ENCODE results near the gene NTM.
"Not testable (repeated sequence)": the region's sequence is repeated elsewhere in the genome, so short reads cannot be mapped to it uniquely, and the experiment has no call there.

The NTM gene

DNA sequence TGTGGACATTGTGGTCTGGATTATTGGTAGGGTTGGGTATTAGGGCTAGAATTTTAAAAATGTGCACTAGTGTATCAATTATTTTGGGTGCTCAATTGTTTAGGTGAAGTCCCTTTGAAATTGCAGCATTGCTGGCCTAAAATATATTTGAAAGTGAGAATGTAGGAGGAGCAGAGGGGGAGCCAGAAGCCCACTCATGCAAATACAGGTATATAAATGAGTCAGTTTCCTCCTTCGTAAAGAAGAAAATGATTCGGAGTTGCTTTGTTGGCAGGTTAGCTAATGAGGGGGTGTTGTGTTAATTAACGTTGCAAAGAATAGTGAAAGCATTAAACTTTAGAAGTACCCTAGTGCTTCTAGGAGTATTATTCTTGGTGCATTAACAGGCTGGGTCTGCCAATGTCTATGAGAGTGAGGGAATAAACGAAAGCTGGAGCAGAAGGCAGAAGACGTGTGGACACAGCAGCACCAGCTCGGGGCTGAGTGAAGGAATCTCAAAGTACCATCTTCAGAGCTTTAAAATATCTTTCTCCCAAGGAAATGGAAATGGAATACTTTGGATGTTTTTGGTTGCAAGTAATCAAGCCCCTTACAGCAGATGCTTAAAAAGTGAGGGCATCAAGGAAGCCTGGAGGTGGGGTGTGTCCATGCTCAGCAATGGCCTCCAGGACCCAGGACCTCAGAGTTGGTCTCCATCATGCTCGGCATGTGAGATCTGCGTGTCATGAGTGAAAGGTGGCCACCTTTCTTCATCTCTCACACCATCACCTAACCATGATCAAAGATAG, 522.9 kb downstream of the NTM start:
- H3K27ac ChIP-seq: no peak overlapping the region
- no peak for DNase-seq (ENCODE audit: low read depth, low spot score)

DNA sequence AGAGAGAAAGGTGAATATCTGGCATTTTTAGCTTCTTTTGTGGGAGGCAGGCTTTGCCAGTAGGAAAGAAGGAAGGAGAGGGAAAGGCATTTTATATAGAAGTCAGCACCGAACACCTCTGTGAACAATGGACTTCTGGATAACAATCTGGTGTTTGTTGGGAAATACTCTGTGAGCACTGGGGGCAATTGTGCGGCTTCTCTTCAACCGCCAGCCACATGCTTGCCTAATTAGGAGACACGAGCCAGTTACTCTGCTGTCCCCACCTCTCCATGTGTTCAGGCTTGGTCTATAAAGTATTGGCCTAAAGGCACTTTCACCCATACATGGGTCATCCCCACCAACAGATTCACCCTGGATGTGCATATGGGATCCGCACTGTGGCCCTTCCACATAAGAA, 523.6 kb downstream of the NTM start:
- peak overlapping the region; percentile 92 for H3K27ac ChIP-seq
- DNase-seq (ENCODE audit: low read depth, low spot score): no peak

DNA sequence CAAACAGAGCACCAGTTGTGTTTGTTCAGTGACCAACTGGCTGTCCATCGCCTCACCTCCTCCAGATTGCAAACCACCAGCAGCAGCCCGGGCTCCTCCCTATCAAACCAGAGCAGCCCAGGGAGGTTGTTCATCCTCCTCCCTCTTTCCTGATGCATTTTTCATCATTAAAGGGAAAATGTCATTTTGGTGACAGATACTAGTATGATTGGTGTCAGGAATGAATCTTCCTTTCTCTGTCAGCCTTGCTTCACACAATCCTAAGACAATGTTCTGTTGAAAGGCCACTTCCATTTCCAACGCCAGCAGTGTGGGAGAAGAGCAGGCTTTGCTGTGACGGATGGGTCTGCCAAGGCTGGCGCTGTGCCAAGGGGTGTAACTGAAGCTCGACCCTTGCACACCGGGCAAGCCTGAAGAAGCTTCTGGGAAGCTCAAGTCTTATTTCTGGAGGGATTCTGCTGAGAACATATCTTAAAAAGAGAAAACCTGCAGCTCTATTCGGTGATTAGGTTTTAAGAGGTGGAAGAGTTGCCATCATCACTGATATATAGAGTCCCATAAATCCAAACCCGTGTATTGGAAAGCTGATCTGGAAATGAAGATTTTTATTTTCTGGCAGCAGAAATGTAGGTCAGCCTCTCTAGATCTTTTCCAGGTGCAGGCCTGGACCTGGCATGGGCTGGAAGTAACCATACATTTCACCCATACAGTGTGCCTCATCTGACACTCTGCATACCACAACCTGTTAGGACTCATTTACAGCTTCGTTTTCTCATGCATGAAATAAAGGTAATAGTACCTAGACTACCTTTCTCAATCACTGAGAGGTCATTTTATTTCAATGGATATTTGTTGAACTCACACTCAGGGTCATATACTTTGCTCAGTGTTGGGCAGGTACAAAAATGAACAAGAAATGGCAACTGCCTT, 524.5 kb downstream of the NTM start:
- peak; percentile 46 for DNase-seq (ENCODE audit: low read depth, low spot score)
- H3K27ac ChIP-seq: peak overlapping the region; percentile 92

DNA sequence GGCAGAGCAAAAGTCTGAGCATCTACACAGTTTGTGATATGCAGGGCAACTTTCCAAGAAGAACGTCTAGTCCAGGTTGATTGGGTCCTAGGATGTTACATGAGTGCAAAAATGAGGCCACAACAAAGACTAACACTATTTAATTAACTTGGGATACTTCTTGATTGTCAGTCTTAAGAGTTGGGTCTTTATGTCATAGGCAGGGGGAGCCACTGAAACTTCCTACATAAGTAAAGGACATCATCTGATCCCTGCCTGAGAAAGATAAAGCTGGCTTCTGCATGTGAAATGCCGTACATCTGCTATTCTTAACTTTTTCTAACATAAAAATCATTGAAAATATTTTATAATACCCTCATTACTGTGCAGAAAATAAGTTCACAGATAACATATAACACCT, 525.5 kb downstream of the NTM start:
- no peak for DNase-seq (ENCODE audit: low read depth, low spot score)
- H3K27ac ChIP-seq: peak overlapping the region; percentile 92

DNA sequence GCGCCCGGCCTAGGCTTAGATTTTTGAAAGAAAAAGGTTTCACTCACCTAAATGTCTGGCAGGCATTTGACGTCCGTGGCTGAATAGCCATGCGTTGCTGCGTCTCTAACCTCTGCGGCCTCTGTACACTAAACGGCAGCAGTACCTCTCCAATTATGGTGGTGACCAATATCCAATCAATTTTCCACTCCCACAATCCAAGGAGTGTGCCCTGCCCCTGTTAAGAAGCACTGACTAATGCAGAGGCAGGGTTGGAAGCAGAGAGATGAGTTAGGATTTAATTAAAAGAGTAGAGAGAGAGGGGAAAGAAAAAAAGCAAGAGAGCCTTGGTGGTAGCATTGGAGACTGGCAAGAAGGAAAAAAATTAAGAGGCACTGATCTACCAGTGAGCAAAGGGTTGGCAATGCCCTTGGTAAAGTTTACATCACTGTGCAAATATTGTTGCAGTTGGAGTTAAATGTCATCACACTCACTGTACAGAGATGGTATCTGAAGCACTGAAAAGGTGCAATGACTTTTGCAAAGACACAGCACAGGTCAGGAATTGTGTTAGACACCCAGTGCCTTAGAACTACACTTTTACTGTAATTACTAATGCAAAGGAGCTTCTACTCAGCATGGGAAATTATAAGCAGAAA, 526.7 kb downstream of the NTM start:
- H3K27ac ChIP-seq: peak overlapping the region; percentile 92

DNA sequence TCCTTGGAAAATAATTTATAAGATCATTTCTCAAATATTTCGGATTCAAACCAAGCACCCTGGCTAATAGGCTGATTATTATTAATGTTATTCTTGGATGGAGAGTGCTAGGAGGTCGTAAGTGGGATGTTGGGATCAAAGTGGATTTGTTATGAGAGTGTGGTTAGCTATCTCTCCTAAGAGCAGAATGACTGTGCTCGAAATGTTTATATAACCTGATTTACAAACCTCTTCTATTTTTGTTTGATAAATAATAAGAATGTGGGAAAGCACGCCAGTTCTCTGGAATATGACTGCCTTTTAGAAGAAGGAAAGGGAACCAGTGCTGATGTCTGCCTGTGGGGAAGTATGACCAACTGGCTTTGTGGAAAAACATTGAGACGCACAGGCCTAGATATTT, 527.5 kb downstream of the NTM start:
- DNase-seq (ENCODE audit: low read depth, low spot score): no peak

More for the DNA sequence above, 526.7 kb downstream of the NTM start:
- DNase-seq (ENCODE audit: low read depth, low spot score): peak; percentile 27

DNA sequence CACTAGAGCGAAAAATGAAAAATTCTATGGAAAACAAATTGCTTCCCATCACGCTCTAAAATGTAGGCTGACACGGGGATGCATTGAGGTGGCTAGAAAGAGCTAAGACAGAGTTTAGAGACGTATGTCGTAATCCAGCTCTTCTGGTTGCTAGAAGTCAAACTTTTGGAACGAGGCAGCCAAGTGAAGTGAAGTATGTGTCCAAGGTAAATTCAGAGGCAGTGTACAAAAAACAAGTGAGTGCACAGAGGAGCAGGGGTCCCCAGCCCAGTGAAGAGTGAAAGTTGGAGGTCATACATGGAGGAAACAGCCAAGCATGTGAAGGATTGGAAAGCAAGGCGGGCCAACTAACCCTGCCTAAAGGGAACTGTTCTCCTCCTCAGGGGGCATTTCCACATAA, 528.5 kb downstream of the NTM start:
- no peak for DNase-seq (ENCODE audit: low read depth, low spot score)
- peak overlapping the region; percentile 92 for H3K27ac ChIP-seq

More for the DNA sequence above, 527.5 kb downstream of the NTM start:
- peak overlapping the region; percentile 92 for H3K27ac ChIP-seq

DNA sequence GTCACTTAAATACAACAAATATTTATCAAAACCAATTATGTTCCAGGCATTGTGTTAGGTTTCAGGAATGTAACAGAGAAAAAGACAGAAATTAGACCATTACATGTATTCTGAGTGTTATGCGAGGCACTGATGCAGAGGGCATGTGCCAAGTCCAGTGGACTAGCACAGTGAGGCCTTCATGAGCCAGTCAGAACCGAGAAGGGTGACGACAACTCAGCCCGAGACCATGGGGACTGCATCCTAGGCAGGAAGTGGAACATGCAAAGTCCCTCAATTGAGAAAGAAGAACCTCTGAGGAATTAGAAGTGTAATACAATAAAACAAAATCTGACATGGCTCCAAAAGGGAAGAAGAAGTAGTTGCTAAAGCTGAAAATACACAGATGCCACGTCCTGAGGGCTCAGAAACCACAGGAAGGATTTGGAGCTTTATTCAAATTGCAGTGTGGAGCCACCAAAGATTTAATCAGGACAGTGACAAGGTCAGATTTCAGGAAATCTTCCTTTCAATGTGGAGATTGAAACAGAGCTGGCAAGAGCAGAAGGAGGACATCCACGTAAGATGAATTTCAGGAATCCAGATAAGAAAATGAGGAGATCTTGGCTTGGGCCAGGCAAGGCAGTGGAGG, 529.6 kb downstream of the NTM start:
- DNase-seq (ENCODE audit: low read depth, low spot score): no peak
- H3K27ac ChIP-seq: peak overlapping the region; percentile 7

DNA sequence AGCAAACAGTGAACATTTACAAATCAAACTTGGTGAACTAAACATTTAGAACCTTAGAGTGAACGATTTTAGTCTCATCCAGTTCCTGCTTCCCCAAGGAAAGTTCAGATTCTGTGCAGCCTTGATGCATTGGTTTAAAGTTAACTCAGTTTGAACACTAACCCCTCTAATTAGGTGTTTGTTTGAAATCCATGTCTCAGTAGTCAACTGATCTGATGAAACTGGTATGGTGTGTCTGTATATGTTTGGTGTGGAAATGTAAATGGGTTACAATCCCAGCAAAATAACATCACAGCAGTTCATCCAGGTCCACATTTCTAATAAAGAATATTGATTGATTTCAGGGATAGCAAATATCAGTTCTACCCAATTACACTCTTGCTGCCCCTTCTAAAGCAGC, 532.0 kb downstream of the NTM start:
- DNase-seq (ENCODE audit: low read depth, low spot score): no peak
- H3K27ac ChIP-seq: no peak overlapping the region

DNA sequence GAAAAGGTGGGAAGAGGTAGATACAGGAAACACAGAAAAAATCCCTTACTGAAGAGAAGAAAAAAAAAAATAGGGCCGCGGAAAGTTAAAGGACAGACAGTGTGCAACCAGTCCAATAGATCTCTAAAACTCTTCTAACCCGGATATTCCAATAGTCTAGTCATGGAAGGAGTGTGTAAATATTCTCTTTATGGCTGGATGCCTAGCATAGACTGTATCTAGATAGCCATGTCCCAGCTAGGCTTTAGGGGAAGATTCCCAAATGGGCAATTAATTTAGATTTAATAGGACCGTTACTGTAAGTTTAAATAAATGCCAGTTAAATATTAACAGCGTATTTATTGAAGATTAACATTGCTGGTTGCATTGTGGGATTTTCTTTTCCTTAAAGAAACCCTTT, 532.7 kb downstream of the NTM start:
- no peak overlapping the region for H3K27ac ChIP-seq
- DNase-seq (ENCODE audit: low read depth, low spot score): no peak

DNA sequence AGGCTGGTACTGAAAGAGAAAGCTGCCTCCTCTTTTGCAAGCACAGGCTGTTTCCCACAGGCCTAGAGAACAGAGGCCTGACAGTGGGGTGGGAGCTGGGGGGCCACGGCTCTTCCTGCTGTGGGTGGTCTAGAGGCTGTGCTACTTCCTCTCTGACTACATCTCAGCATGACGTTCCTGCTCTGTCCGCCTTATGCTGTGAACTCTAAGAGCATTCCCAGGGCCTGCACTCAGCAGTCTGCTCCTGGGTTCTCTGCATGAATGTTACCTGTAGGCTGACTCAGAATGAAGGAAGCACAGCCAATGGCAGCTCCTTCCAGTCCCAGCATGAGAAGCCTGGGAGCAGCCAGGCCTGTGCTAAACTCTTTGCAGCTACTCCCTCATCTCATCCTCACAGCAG, 534.3 kb downstream of the NTM start:
- no peak for DNase-seq (ENCODE audit: low read depth, low spot score)
- no peak overlapping the region for H3K27ac ChIP-seq

DNA sequence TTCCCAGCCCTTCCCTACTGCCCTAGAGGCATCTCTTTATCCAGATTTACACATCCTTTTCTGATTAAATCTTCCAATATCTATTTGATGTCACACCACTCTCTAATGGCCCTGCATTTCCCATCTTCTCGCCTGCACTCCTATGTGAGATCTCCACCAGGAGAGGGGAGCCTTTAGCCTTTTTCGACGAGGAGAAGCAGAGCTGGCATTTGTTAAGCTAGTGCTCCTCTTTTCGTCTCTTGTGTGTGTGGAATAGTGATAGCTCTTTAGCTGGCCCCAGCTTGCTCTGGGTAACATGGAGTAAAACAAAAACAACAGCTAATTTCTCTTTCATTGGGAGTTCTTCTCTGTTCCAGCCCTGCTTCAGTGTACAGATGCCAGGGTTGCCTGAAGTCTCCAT, 536.5 kb downstream of the NTM start:
- H3K27ac ChIP-seq: peak overlapping the region; percentile 77
- DNase-seq (ENCODE audit: low read depth, low spot score): no peak

DNA sequence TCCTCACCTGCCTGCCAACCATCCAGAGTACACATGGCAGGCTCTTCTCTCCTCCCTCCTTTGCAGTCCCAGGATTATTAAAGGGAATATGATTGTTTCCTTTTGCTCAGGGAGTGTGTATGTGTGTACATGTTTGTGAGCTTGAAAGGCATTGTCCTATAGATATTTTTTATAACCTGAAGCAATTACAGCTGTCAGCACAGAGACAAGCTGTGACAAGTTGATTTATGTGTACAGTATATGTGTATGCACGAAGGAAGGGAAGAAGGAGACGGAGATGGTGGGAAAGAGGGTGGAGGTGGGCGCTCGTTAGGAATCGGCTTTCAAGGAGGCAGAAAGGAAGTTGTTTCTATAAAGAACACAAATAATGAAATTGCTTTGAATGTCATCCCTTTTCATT, 537.0 kb downstream of the NTM start:
- H3K27ac ChIP-seq: peak overlapping the region; percentile 77
- no peak for DNase-seq (ENCODE audit: low read depth, low spot score)

DNA sequence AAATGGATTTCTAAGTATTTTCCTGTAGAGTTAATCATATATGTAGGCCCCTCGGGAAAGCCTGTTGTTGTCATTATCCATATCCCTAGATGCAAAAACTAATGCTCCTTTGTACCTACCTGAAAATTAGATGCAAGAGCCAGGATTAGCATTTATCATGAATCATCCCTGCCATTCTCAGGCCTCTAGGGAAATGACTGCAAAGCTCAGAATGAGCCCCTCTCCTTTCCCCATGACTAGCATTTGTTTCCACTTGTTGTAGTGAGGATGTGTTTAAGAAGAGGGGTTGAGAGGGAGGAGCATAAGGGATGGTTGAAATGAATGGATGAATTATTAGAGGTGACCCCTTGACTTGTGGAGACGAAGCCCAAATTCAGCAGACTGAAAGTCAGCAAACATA, 537.9 kb downstream of the NTM start:
- H3K27ac ChIP-seq: peak overlapping the region; percentile 77
- DNase-seq (ENCODE audit: low read depth, low spot score): no peak

DNA sequence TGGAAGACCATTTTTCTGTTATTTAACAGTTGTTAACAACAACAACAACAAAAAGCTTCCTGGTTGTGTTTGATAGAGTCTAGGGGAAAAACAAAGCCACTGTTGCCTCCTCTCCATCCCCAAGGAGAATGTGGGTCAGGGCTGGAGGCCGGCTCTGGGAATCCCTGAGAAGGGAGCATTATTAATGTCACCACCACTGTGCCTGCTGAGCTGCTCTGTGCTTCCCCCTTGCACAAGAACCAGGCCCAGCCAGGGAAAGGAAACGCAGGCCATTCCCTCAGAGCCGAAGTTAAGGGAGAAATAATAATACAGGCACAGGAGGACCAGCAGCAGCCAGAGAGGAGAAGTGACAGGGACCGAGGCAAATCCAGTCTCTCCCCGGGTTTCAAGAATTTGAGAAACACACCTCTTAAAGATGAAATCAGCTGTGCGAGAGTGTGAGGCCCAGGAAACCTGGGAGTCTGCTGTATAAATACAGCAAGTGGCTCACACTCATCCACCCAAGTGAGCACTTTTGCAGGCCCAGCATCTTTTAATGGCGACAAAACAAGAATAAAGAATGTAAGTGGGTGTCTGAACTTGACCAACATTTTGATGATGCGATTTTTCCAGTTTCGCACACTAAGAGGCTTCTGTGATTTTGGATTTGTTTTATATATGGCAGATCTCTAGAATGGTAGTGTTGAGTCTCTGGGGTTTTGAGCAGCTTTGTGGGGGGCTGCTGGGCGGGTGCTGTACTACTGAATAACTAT, 539.2 kb downstream of the NTM start:
- no peak for DNase-seq (ENCODE audit: low read depth, low spot score)
- H3K27ac ChIP-seq: peak overlapping the region; percentile 77

DNA sequence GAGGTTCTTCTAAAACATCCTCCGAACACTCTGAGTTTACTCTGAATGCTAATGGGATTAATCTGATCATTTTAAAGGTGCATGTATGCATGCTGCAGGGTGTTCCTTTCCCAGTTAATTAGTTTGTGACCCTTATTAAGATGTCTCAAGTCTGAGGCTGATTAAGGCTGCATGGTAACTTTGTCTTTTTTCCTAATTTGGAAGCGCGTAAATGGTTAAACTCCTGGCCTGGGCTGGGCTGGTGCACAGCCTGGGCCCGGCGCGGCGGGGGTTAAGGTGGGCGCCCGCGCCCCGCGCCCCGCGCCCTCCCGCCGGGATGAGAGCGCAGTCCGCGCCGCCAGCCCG, 539.7 kb downstream of the NTM start:
- H3K27ac ChIP-seq: peak overlapping the region; percentile 77
- no peak for DNase-seq (ENCODE audit: low read depth, low spot score)

DNA sequence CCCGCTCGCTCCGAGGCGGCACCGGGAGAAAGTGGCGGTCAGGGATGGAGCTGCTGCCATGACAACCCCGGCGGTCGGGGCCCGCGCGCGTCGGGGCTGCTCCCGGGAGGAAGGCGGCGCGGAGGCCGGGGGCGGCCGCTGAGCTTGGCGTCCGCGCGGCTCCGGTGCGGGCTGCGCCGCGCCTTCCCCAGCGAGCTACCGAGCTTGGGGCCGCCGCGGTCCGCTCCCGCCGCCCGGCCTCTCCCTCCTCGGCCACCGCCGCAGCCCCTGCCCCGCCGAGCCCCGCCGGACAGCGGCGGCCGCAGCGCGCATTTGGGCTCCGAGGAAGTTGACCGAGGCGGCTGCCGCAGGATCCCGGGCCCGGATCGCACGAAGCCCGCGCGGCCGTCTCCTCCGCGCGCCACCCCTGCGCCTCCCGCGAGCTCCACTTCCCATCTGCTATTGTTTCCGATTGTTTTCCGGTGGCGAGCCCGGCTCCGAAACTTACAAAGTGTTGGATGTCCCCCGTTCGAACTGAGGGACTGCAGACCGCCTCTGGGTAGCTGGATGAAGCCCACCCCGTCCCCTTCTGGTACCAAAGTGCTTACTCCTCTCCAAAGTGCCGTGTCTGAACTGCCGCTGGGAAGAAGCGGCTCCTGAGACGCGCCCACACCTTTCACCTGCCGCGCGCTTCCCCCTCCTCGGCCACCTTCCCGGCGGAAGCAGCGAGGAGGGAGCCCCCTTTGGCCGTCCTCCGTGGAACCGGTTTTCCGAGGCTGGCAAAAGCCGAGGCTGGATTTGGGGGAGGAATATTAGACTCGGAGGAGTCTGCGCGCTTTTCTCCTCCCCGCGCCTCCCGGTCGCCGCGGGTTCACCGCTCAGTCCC, 540.3 kb downstream of the NTM start:
- peak overlapping the region; percentile 77 for H3K27ac ChIP-seq
- no peak for DNase-seq (ENCODE audit: low read depth, low spot score)

DNA sequence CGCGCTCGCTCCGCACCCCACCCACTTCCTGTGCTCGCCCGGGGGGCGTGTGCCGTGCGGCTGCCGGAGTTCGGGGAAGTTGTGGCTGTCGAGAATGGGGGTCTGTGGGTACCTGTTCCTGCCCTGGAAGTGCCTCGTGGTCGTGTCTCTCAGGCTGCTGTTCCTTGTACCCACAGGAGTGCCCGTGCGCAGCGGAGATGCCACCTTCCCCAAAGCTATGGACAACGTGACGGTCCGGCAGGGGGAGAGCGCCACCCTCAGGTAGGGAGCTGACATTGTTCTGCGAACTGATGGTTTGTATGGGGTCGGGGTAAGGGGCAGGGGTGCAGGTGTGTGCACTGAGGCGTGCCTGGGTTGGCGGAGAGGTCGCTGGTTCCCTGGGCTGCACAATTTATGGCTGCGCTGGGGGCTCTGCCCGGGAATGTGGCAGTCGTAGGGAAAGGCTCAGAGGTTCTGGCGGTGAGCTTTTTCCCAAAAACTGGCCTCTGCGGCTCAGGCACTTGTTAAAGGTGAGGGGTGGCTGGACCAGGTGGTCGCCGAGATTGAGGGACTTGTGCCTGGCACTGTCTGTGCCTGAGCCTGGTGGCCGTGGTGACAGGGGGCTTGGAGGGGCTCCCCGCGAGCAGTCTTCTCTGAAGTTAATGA, 541.1 kb downstream of the NTM start:
- not testable (repeated sequence) for DNase-seq (ENCODE audit: low read depth, low spot score)

More for the DNA sequence above, 541.1 kb downstream of the NTM start:
- peak overlapping the region; percentile 77 for H3K27ac ChIP-seq
